GM18502 (cell line): ENCODE results near the gene CCDC116.
"Not testable (repeated sequence)": the region's sequence is repeated elsewhere in the genome, so short reads cannot be mapped to it uniquely, and the experiment has no call there.

Source experiments
- ATAC-seq: cut with Tn5 transposase; IDR thresholded peaks from one replicate; pipeline ENCODE4 v1.9.1; 2021; ENCODE audit warnings: mild to moderate bottlenecking; ENCODE audit not compliant: unreplicated experiment, poor library complexity

Gene CCDC116

GRCh38 chr22:21632237-21632895 lies at the start of gene CCDC116:
Gene CCDC116, plus strand, starts transcription at chr22:21632760. Its CDS starts 422 bp downstream, at chr22:21633182.
- ATAC-seq: no peak

- ATAC-seq: no peak
Measured at GRCh38 chr22:21582801-21583740, 49.5 kb upstream of the CCDC116 start.

- ATAC-seq: no peak
Measured at GRCh38 chr22:21585389-21585788, 47.2 kb upstream of the CCDC116 start.

- ATAC-seq: peak; percentile 85
Measured at GRCh38 chr22:21587803-21588611, 44.6 kb upstream of the CCDC116 start.

- ATAC-seq: no peak
Measured at GRCh38 chr22:21589396-21589795, 43.2 kb upstream of the CCDC116 start.

- no peak for ATAC-seq
Measured at GRCh38 chr22:21590809-21591641, 41.5 kb upstream of the CCDC116 start.

GRCh38 chr22:21591695-21592094 lies 40.9 kb upstream of the CCDC116 start:
- ATAC-seq: no peak

GRCh38 chr22:21592422-21592821 lies 40.1 kb upstream of the CCDC116 start:
- no peak for ATAC-seq

GRCh38 chr22:21593406-21594232 lies 38.9 kb upstream of the CCDC116 start:
- no peak for ATAC-seq

- no peak for ATAC-seq
Measured at GRCh38 chr22:21594865-21595452, 37.6 kb upstream of the CCDC116 start.

- not testable (repeated sequence) for ATAC-seq
Measured at GRCh38 chr22:21596356-21597135, 36.0 kb upstream of the CCDC116 start.

- no peak for ATAC-seq
Measured at GRCh38 chr22:21598302-21598701, 34.3 kb upstream of the CCDC116 start.

- ATAC-seq: no peak
Measured at GRCh38 chr22:21599053-21599893, 33.3 kb upstream of the CCDC116 start.

GRCh38 chr22:21602579-21602978 lies 30.0 kb upstream of the CCDC116 start:
- ATAC-seq: no peak

GRCh38 chr22:21603973-21604372 lies 28.6 kb upstream of the CCDC116 start:
- no peak for ATAC-seq

GRCh38 chr22:21605887-21606564 lies 26.5 kb upstream of the CCDC116 start:
- ATAC-seq: no peak
